ENCODE measurements around the gene IGF1R. TPM values are rescaled to one million over a fixed set of nuclear protein-coding genes. Genes with fewer than 3 reads are reported as not detected.

Gene IGF1R
- total RNA-seq, 1 experiment from 2014 or later, result 125 TPM

- TF ChIP-seq FOXP4 (CRISPR knock-in tag; IDR thresholded peaks at IDR 0.05) (no peak), ZMAT4 (CRISPR knock-in tag; IDR thresholded peaks at IDR 0.05) (no peak), SP1 (CRISPR knock-in tag; conservative IDR thresholded peaks at IDR 0.05) (no peak), E2F4 (CRISPR knock-in tag; IDR thresholded peaks at IDR 0.05; ENCODE audit: borderline replicate concordance, low read depth) (no peak), ERG (CRISPR knock-in tag; IDR thresholded peaks at IDR 0.05) (no peak), JAZF1 (CRISPR knock-in tag; IDR thresholded peaks at IDR 0.05) (no peak), MYBL2 (CRISPR knock-in tag; IDR thresholded peaks at IDR 0.05) (no peak), ZNF121 (CRISPR knock-in tag; IDR thresholded peaks at IDR 0.05) (no peak), ZNF232 (CRISPR knock-in tag; IDR thresholded peaks at IDR 0.05) (no peak), RELA (CRISPR knock-in tag; IDR thresholded peaks at IDR 0.05; ENCODE audit: borderline replicate concordance) (no peak), ZNF416 (CRISPR knock-in tag; IDR thresholded peaks at IDR 0.05) (no peak), JUN (CRISPR knock-in tag; IDR thresholded peaks at IDR 0.05) (no peak), IRF2 (CRISPR knock-in tag; IDR thresholded peaks at IDR 0.05; ENCODE audit: borderline replicate concordance, low read depth) (no peak), NFE2L1 (CRISPR knock-in tag; IDR thresholded peaks at IDR 0.05) (no peak)
Measured at GRCh38 chr15:98948941-98949340, 300.6 kb downstream of the IGF1R start (continued).

- Mint-ChIP-seq H3K27me3 (ENCODE audit: low read depth) (no peaks in the 10 kb centered on the region), H3K36me3 (peaks cover 55% of the 10 kb centered on the region), H3K4me3 (no peak overlapping the region), H3K9me3 (no peaks in the 10 kb centered on the region), H3K27ac (no peak overlapping the region), H3K4me1 (no peaks in the 10 kb centered on the region; the same call in 1 of the 2 replicates)
- no peak for ATAC-seq
- ChIA-PET POLR2A (no interaction called here), CTCF (interaction anchor here (0.5 to 0.9 kb wide), 2 partner anchors 109 to 355 kb away, joined by 3 to 4 read pairs; no protein-coding TSS in a partner anchor)
- TF ChIP-seq ELF4 (CRISPR knock-in tag; IDR thresholded peaks at IDR 0.05; ENCODE audit: low read depth) (no peak), MAX (CRISPR knock-in tag; IDR thresholded peaks at IDR 0.05) (no peak), CREM (CRISPR knock-in tag; IDR thresholded peaks at IDR 0.05) (no peak), MLX (CRISPR knock-in tag; IDR thresholded peaks at IDR 0.05) (no peak), ETV6 (CRISPR knock-in tag; IDR thresholded peaks at IDR 0.05) (no peak), NR2C2 (CRISPR knock-in tag; IDR thresholded peaks at IDR 0.05) (no peak), JAZF1 (CRISPR knock-in tag; IDR thresholded peaks at IDR 0.05) (no peak), FOXP4 (CRISPR knock-in tag; IDR thresholded peaks at IDR 0.05) (no peak), ZBTB21 (CRISPR knock-in tag; IDR thresholded peaks at IDR 0.05; ENCODE audit: borderline replicate concordance) (no peak), PRRX2 (CRISPR knock-in tag; IDR thresholded peaks at IDR 0.05) (no peak), IRF2 (CRISPR knock-in tag; IDR thresholded peaks at IDR 0.05; ENCODE audit: borderline replicate concordance, low read depth) (no peak), CBFB (CRISPR knock-in tag; IDR thresholded peaks at IDR 0.05; ENCODE audit: low read depth) (no peak), JUN (CRISPR knock-in tag; IDR thresholded peaks at IDR 0.05) (no peak), MYBL2 (CRISPR knock-in tag; IDR thresholded peaks at IDR 0.05) (no peak), GRHL2 (CRISPR knock-in tag; IDR thresholded peaks at IDR 0.05; ENCODE audit: insufficient replicate concordance, severe bottlenecking) (no peak)
- DNase-seq (ENCODE audit: low spot score), result no peak
Measured at GRCh38 chr15:98949624-98950023, 301.3 kb downstream of the IGF1R start.

Measured in WTC11 (cell line).